AG04449 (cell line): ENCODE results near the gene SEMA3F.
"Not testable (repeated sequence)": the region's sequence is repeated elsewhere in the genome, so short reads cannot be mapped to it uniquely, and the experiment has no call there.

Experiments used
- CTCF ChIA-PET: fragments of 350-600 bp; formaldehyde crosslinking; extraction: SDS; loops from one replicate; lab custom pipeline; 2021; ENCODE audit warnings: antibody characterized with exemption; lab: Yijun Ruan, JAX
- POLR2A ChIA-PET: fragments of 400-600, 350-600 bp; formaldehyde crosslinking; extraction: SDS; loops from one replicate; lab custom pipeline; 2020; ENCODE audit warnings: antibody characterized with exemption, inconsistent platforms; lab: Yijun Ruan, JAX
- DNase-seq: peaks from one replicate; pipeline ENCODE4 v3.0.0-alpha.2; 2010; ENCODE audit warnings: low read depth, low spot score
- H3K4me3 ChIP-seq: 2 replicates; pipeline ENCODE4 v1.5.1; 2011; ENCODE audit warnings: low read depth, mild to moderate bottlenecking, control low read depth, low read length
- TF ChIP-seq, protein P1 (sequence below): IDR thresholded peaks from one replicate; pipeline ENCODE4 v1.5.1; 2011; ENCODE audit warnings: mild to moderate bottlenecking, moderate library complexity, low read length, control low read depth, inconsistent platforms; ENCODE audit not compliant: insufficient read depth; ENCODE audit errors: missing control alignments

Gene SEMA3F

GRCh38 chr3:50210510-50211367 is 55.6 kb downstream of the SEMA3F start:
- CTCF ChIA-PET, result interaction anchor here (1.1 to 33.1 kb wide), 6 partner anchors 12 to 90 kb away, joined by 3 to 1029 read pairs (median 5); partner anchors contain the start of gene GNAT1
- POLR2A ChIA-PET, result interaction anchor here (0.7 kb wide), 1 partner anchor 25 kb away, joined by 3 read pairs; the partner anchor contains the start of gene GNAI2
- no peak overlapping the region for H3K4me3 ChIP-seq
- no peak for DNase-seq
- TF ChIP-seq, protein P1, sequence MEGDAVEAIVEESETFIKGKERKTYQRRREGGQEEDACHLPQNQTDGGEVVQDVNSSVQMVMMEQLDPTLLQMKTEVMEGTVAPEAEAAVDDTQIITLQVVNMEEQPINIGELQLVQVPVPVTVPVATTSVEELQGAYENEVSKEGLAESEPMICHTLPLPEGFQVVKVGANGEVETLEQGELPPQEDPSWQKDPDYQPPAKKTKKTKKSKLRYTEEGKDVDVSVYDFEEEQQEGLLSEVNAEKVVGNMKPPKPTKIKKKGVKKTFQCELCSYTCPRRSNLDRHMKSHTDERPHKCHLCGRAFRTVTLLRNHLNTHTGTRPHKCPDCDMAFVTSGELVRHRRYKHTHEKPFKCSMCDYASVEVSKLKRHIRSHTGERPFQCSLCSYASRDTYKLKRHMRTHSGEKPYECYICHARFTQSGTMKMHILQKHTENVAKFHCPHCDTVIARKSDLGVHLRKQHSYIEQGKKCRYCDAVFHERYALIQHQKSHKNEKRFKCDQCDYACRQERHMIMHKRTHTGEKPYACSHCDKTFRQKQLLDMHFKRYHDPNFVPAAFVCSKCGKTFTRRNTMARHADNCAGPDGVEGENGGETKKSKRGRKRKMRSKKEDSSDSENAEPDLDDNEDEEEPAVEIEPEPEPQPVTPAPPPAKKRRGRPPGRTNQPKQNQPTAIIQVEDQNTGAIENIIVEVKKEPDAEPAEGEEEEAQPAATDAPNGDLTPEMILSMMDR, result no peak

DNA sequence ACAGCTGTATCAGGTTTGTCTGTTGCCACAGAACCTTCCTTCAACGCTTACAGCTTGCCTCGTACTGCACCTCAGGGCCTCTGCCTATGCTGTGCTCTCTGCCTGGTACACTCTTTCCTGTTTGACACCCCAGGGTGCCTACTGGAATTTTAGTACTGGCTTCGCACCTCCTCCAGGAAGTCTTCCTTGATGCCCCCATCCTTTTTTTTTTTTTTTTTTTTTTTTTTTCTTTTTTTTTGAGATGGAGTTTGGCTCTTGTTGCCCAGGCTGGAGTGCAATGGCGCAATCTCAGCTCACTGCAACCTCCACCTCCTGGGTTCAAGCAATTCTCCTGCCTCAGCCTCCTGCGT is 56.2 kb downstream of the SEMA3F start:
- CTCF ChIA-PET, result interaction anchor here (1.1 to 33.1 kb wide), 5 partner anchors 8 to 91 kb away, joined by 3 to 1029 read pairs (median 10); partner anchors contain the start of gene GNAT1
- DNase-seq, result not testable (repeated sequence)

GRCh38 chr3:50211930-50212329 is 56.8 kb downstream of the SEMA3F start:
- CTCF ChIA-PET, result interaction anchor here (1.1 to 33.1 kb wide), 7 partner anchors 9 to 98 kb away, joined by 3 to 1029 read pairs (median 6); partner anchors contain the start of gene GNAT1

More for the DNA sequence above, 56.2 kb downstream of the SEMA3F start:
- H3K4me3 ChIP-seq, POLR2A ChIA-PET: not testable (repeated sequence)

GRCh38 chr3:50212502-50212901 is 57.4 kb downstream of the SEMA3F start:
- ChIA-PET POLR2A (no interaction called here), CTCF (interaction anchor here (1.1 to 33.1 kb wide), 8 partner anchors 9 to 99 kb away, joined by 3 to 1029 read pairs (median 5); partner anchors contain the start of gene GNAT1)
- TF ChIP-seq, protein P1, result no peak
- DNase-seq, result no peak
- H3K4me3 ChIP-seq, result no peak overlapping the region

More at GRCh38 chr3:50211930-50212329, 56.8 kb downstream of the SEMA3F start:
- POLR2A ChIA-PET, result no interaction called here
- no peak for DNase-seq
- no peak overlapping the region for H3K4me3 ChIP-seq
- TF ChIP-seq, protein P1, result no peak

- ChIA-PET POLR2A (no interaction called here), CTCF (interaction anchor here (0.7 to 33.1 kb wide), 7 partner anchors 10 to 99 kb away, joined by 3 to 1029 read pairs (median 6); partner anchors contain the start of gene GNAT1)
- no peak for DNase-seq
- TF ChIP-seq, protein P1, result no peak
- no peak overlapping the region for H3K4me3 ChIP-seq
Measured at GRCh38 chr3:50212971-50213370, 57.8 kb downstream of the SEMA3F start.

GRCh38 chr3:50213373-50213772 is 58.2 kb downstream of the SEMA3F start:
- TF ChIP-seq, protein P1, result no peak
- H3K4me3 ChIP-seq, result no peak overlapping the region
- POLR2A ChIA-PET, result no interaction called here
- no peak for DNase-seq
- CTCF ChIA-PET, result interaction anchor here (0.7 to 33.1 kb wide), 7 partner anchors 10 to 100 kb away, joined by 3 to 1029 read pairs (median 6); partner anchors contain the start of gene GNAT1
